Liver (tissue), 3 donors: ENCODE data around the gene ATP5F1D.

ENCODE experiments used
- ATF3 ChIP-seq: IDR thresholded peaks from 2 replicates; pipeline ENCODE4 v1.6.1; 2016; ENCODE audit warnings: antibody characterized with exemption
- FOXA1 ChIP-seq: IDR thresholded peaks from 2 replicates; pipeline ENCODE4 v1.6.1; 2016; ENCODE audit warnings: antibody characterized with exemption
- FOXA2 ChIP-seq: IDR thresholded peaks from 2 replicates; pipeline ENCODE4 v1.6.1; 2016; ENCODE audit warnings: antibody characterized with exemption
- GABPA ChIP-seq, 2 donors: IDR thresholded peaks in 1 of 2; conservative IDR thresholded peaks in 1 of 2; 2 replicates each; pipeline ENCODE4 v1.6.1; 2016; ENCODE audit warnings: antibody characterized with exemption in 2 of 2, mild to moderate bottlenecking in 1 of 2, moderate library complexity in 1 of 2
- JUND ChIP-seq, 2 donors: IDR thresholded peaks; 2 replicates each; pipeline ENCODE4 v1.6.1; 2016; ENCODE audit warnings: antibody characterized with exemption in 2 of 2
- RAD21 ChIP-seq, 2 donors: IDR thresholded peaks; 2 replicates each; pipeline ENCODE4 v1.6.1; 2016; ENCODE audit warnings: antibody characterized with exemption in 2 of 2, mild to moderate bottlenecking in 2 of 2
- REST ChIP-seq: IDR thresholded peaks from 2 replicates; pipeline ENCODE4 v1.6.1; 2016; ENCODE audit warnings: antibody characterized with exemption, mild to moderate bottlenecking
- SP1 ChIP-seq: IDR thresholded peaks from 2 replicates; pipeline ENCODE4 v1.6.1; 2018; ENCODE audit warnings: antibody characterized with exemption, mild to moderate bottlenecking
- TAF1 ChIP-seq: conservative IDR thresholded peaks from 2 replicates; pipeline ENCODE4 v1.6.1; 2016; ENCODE audit warnings: antibody characterized with exemption, mild to moderate bottlenecking
- YY1 ChIP-seq: IDR thresholded peaks from 2 replicates; pipeline ENCODE4 v1.6.1; 2016; ENCODE audit warnings: antibody characterized with exemption, mild to moderate bottlenecking
- ZBTB33 ChIP-seq: IDR thresholded peaks from 2 replicates; pipeline ENCODE4 v1.6.1; 2016; ENCODE audit warnings: antibody characterized with exemption
- TF ChIP-seq, protein P1 (sequence below): fragments of 150-350 bp; IDR thresholded peaks from 2 replicates; pipeline ENCODE4 v1.5.1; 2017; ENCODE audit warnings: improper control_type of control experiment, low read depth, low read length; ENCODE audit not compliant: missing input control
- donor health status: healthy.
- donor health status: healthy.

- no peak for TF ChIP-seq FOXA1
- TF ChIP-seq, protein P1, sequence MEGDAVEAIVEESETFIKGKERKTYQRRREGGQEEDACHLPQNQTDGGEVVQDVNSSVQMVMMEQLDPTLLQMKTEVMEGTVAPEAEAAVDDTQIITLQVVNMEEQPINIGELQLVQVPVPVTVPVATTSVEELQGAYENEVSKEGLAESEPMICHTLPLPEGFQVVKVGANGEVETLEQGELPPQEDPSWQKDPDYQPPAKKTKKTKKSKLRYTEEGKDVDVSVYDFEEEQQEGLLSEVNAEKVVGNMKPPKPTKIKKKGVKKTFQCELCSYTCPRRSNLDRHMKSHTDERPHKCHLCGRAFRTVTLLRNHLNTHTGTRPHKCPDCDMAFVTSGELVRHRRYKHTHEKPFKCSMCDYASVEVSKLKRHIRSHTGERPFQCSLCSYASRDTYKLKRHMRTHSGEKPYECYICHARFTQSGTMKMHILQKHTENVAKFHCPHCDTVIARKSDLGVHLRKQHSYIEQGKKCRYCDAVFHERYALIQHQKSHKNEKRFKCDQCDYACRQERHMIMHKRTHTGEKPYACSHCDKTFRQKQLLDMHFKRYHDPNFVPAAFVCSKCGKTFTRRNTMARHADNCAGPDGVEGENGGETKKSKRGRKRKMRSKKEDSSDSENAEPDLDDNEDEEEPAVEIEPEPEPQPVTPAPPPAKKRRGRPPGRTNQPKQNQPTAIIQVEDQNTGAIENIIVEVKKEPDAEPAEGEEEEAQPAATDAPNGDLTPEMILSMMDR, result no peak
- TF ChIP-seq REST, result peak; percentile 11
- TF ChIP-seq JUND (IDR thresholded peaks at IDR 0.05), result no peak
- peak in 1 of 2 donors; percentile 9 for TF ChIP-seq RAD21 (IDR thresholded peaks at IDR 0.05)
- TF ChIP-seq ZBTB33, result no peak
- peak; percentile 32 for TF ChIP-seq YY1
- no peak for TF ChIP-seq ATF3
- TF ChIP-seq FOXA2, result no peak
- peak; percentile 72 for TF ChIP-seq SP1
- TF ChIP-seq TAF1, result no peak
- no peak for TF ChIP-seq GABPA (IDR thresholded peaks at IDR 0.05 in 1 of 2, conservative IDR thresholded peaks at IDR 0.05 in 1 of 2)
Measured at GRCh38 chr19:1284293-1284978, 42.9 kb downstream of the ATP5F1D start.
